CD14-positive monocyte (primary cell): ENCODE data around the gene RASIP1. TPM values are rescaled to one million over a fixed set of nuclear protein-coding genes. Genes with fewer than 3 reads are reported as not detected.
A peak's percentile ranks its signal among the peaks of the same experiment; 100 is the strongest.

Experiments
- DNase-seq, 3 donors: peaks; one replicate each; pipeline ENCODE4 v3.0.0-alpha.2; 2011 to 2022
- H2AFZ ChIP-seq: 2 replicates; pipeline ENCODE4 v1.6.0; 2012; ENCODE audit warnings: mild to moderate bottlenecking, low read depth, low read length, inconsistent platforms; ENCODE audit not compliant: insufficient read depth, poor library complexity, severe bottlenecking
- H3K27ac ChIP-seq, 2 donors: 1 replicate in 1 of 2; 2 replicates in 1 of 2; pipeline ENCODE4 v1.5.1; 2012 to 2013; ENCODE audit warnings: low read length in 2 of 2, control low read depth in 1 of 2, inconsistent platforms in 1 of 2, low read depth in 1 of 2, mild to moderate bottlenecking in 1 of 2
- H3K27me3 ChIP-seq, 2 donors: one replicate each; pipeline versions ENCODE4 v1.6.0 to v1.6.1; 2011 to 2013; ENCODE audit warnings: low read length in 2 of 2; ENCODE audit not compliant: control insufficient read depth in 2 of 2, insufficient read depth in 2 of 2
- H3K36me3 ChIP-seq, 2 donors: replicated peaks in 1 of 2; 1 replicate in 1 of 2; 2 replicates in 1 of 2; pipeline versions ENCODE4 v1.5.1 to v1.6.1; 2012 to 2013; ENCODE audit warnings: low read length in 2 of 2, control low read depth in 1 of 2, inconsistent platforms in 1 of 2, mild to moderate bottlenecking in 1 of 2; ENCODE audit not compliant: insufficient read depth in 2 of 2, control insufficient read depth in 1 of 2
- H3K4me1 ChIP-seq, 2 donors: 1 replicate in 1 of 2; 2 replicates in 1 of 2; pipeline versions ENCODE4 v1.5.1 to v1.6.1; 2012 to 2013; ENCODE audit warnings: low read length in 2 of 2, control low read depth in 1 of 2, inconsistent platforms in 1 of 2, mild to moderate bottlenecking in 1 of 2, moderate library complexity in 1 of 2; ENCODE audit not compliant: insufficient read depth in 2 of 2, control insufficient read depth in 1 of 2
- H3K4me2 ChIP-seq: replicated peaks from 2 replicates; pipeline ENCODE3; 2012; ENCODE audit warnings: low read length, moderate library complexity, mild to moderate bottlenecking; ENCODE audit not compliant: poor library complexity, severe bottlenecking; ENCODE audit errors: extremely low read depth
- H3K4me3 ChIP-seq, 3 experiments: fragments of 200-600 bp in 1 of 3; sonication (generic) in 1 of 3; replicated peaks in 1 of 3; 1 replicate in 2 of 3; 2 replicates in 1 of 3; pipeline ENCODE4 v1.5.1; 2011 to 2013; ENCODE audit warnings: low read length in 3 of 3, mild to moderate bottlenecking in 3 of 3, control low read depth in 2 of 3, low read depth in 2 of 3, inconsistent platforms in 1 of 3, moderate library complexity in 1 of 3
- H3K79me2 ChIP-seq: 2 replicates; pipeline ENCODE4 v1.6.0; 2012; ENCODE audit warnings: mild to moderate bottlenecking, control low read depth, inconsistent platforms, low read length, moderate library complexity; ENCODE audit not compliant: insufficient read depth
- H3K9ac ChIP-seq: 2 replicates; pipeline ENCODE4 v1.6.0; 2017; ENCODE audit warnings: low read length, mild to moderate bottlenecking; ENCODE audit not compliant: insufficient read depth, poor library complexity, severe bottlenecking
- H3K9me3 ChIP-seq, 2 donors: replicated peaks in 1 of 2; 1 replicate in 1 of 2; 2 replicates in 1 of 2; pipeline versions ENCODE4 v1.5.1 to v1.6.1; 2012 to 2013; ENCODE audit warnings: low read length in 2 of 2, control low read depth in 1 of 2; ENCODE audit not compliant: control insufficient read depth in 1 of 2, insufficient read depth in 1 of 2
- H4K20me1 ChIP-seq: 2 replicates; pipeline ENCODE4 v1.6.0; 2012; ENCODE audit warnings: mild to moderate bottlenecking, low read length, control low read depth, moderate library complexity; ENCODE audit not compliant: insufficient read depth
- H3K27ac Mint-ChIP-seq, 7 donors: one replicate each; pipeline ENCODE4 v1.8.0; 2020; ENCODE audit warnings: mild to moderate bottlenecking in 7 of 7, mixed read lengths in 7 of 7, moderate library complexity in 6 of 7, inconsistent platforms in 2 of 7
- H3K27me3 Mint-ChIP-seq, 3 donors: one replicate each; pipeline ENCODE4 v1.8.0; 2021 to 2022; ENCODE audit warnings: low read depth in 3 of 3, mild to moderate bottlenecking in 3 of 3, mixed read lengths in 3 of 3, moderate library complexity in 3 of 3, inconsistent platforms in 1 of 3
- H3K36me3 Mint-ChIP-seq, 2 donors: one replicate each; pipeline ENCODE4 v1.8.0; 2020; ENCODE audit warnings: mixed read lengths in 2 of 2, inconsistent platforms in 1 of 2, mild to moderate bottlenecking in 1 of 2
- H3K4me1 Mint-ChIP-seq: one replicate; pipeline ENCODE4 v1.8.0; 2020; ENCODE audit warnings: mild to moderate bottlenecking, mixed read lengths
- H3K4me3 Mint-ChIP-seq, 2 donors: one replicate each; pipeline ENCODE4 v1.8.0; 2020; ENCODE audit warnings: mild to moderate bottlenecking in 2 of 2, mixed read lengths in 2 of 2, moderate library complexity in 1 of 2
- H3K9me3 Mint-ChIP-seq, 7 donors: one replicate each; pipeline ENCODE4 v1.8.0; 2020 to 2022; ENCODE audit warnings: mixed read lengths in 7 of 7, mild to moderate bottlenecking in 6 of 7, moderate library complexity in 6 of 7, inconsistent platforms in 2 of 7
- WGBS: methylation state at CpG from one replicate; pipeline ENCODE4 v1.1.5; 2013; ENCODE audit warnings: missing lambda C conversion rate; ENCODE audit not compliant: insufficient coverage; 5-methylcytosine and 5-hydroxymethylcytosine counted together
- intact Hi-C, 2 donors: fragments of 100-400 bp; cut with micrococcal nuclease; formaldehyde crosslinking; loops; one replicate each; pipeline versions ENCODE4 v1.15.0 to v1.15.1; 2023
- polyA plus RNA-seq, 3 donors: library from polyadenylated mRNA; depleted of rRNA in 1 of 3; unstranded in 2 of 3; stranded (reverse) in 1 of 3; fragments of 300-500 nt in 2 of 3; fragments of >200 nt in 1 of 3; fragmentation: Illumina TruSeq in 2 of 3; gene quantifications; 1 replicate in 2 of 3; 2 replicates in 1 of 3; pipeline ENCODE4 v1.2.3, GENCODE V29; 2012 to 2021
- TF ChIP-seq, protein P1 (sequence below): fragments of 200-600 bp; IDR thresholded peaks from one replicate; pipeline ENCODE4 v1.8.0; 2022; ENCODE audit warnings: antibody characterized with exemption, mild to moderate bottlenecking

The RASIP1 gene
- polyA plus RNA-seq, 3 donors = 1.2 TPM; not detected in 2

DNA sequence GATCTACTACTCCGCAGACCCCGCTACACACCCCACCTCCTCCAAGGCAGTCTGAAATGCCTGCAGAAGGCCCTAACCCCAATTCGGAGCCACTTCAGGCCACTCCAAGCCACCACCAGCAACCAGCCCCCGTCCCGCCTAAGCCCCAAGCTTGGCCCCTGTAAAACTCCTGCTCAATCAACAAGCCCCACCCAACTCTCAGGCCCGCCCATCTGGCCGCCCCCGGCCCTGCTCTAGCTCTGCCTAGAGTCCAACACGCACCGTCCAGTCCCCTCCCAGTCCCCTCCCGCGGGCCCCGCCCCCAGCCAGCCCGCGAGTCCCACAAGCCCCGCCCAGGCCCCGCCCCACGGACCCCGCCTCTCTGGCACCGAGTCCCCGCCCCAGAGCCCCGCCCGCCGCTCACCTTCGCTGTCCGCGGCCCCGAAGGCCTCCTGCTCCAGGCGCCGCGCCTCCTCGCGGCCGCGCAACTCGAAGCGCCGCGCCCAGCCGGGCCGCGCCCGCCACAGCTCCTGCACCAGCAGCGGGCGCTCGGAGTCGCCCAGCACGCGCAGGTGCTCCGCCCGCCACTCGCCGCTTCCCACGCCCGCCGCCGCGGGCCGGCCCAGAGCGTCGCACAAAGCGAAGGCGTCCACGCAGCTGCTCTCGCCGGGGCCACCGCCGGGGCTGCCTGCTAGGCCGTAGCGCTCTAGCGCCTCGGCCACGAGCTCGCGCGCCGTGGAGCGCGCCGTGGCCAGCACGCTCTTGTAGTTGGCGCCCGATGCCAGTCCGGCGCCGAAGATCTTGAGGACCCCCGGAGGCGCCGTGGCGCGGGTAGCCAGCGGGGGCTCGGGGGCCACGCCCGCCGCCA lies 1.6 kb downstream of the RASIP1 start:
- peaks cover 2 to 22% (median 10%) of the 10 kb centered on the region in 7 donors for H3K9me3 Mint-ChIP-seq
- WGBS = 2% methylated on average over 91 of the region's 96 CpGs
- no peaks in the 10 kb centered on the region for H3K36me3 Mint-ChIP-seq
- H3K4me3 Mint-ChIP-seq = peak overlapping the region; percentile 60 to 76
- Histone ChIP-seq H3K4me3 (peak overlapping the region in 1 of 3 experiments; percentile 61), H3K27me3 (peaks cover 14 to 24% of the 10 kb centered on the region in 2 donors), H3K9ac (peak overlapping the region; percentile 15), H3K4me2 (peak overlapping the region; percentile 74), H3K36me3 (no peaks in the 10 kb centered on the region), H4K20me1 (no peaks in the 10 kb centered on the region), H3K9me3 (peaks cover 6 to 10% of the 10 kb centered on the region in 2 donors), H2AFZ (peak overlapping the region; percentile 63), H3K27ac (no peak overlapping the region), H3K79me2 (no peaks in the 10 kb centered on the region), H3K4me1 (peaks cover 13 to 27% of the 10 kb centered on the region in 2 donors)
- peaks cover 16% of the 10 kb centered on the region for H3K4me1 Mint-ChIP-seq
- H3K27ac Mint-ChIP-seq = peak overlapping the region in 2 of 7 donors; percentile 50 to 85
- TF ChIP-seq, protein P1, sequence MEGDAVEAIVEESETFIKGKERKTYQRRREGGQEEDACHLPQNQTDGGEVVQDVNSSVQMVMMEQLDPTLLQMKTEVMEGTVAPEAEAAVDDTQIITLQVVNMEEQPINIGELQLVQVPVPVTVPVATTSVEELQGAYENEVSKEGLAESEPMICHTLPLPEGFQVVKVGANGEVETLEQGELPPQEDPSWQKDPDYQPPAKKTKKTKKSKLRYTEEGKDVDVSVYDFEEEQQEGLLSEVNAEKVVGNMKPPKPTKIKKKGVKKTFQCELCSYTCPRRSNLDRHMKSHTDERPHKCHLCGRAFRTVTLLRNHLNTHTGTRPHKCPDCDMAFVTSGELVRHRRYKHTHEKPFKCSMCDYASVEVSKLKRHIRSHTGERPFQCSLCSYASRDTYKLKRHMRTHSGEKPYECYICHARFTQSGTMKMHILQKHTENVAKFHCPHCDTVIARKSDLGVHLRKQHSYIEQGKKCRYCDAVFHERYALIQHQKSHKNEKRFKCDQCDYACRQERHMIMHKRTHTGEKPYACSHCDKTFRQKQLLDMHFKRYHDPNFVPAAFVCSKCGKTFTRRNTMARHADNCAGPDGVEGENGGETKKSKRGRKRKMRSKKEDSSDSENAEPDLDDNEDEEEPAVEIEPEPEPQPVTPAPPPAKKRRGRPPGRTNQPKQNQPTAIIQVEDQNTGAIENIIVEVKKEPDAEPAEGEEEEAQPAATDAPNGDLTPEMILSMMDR = peak; percentile 53
- intact Hi-C loops = no loop called here
- DNase-seq = peak; percentile 50 to 77 (median 60)
- H3K27me3 Mint-ChIP-seq = peaks cover 31 to 52% (median 36%) of the 10 kb centered on the region in 3 donors

DNA sequence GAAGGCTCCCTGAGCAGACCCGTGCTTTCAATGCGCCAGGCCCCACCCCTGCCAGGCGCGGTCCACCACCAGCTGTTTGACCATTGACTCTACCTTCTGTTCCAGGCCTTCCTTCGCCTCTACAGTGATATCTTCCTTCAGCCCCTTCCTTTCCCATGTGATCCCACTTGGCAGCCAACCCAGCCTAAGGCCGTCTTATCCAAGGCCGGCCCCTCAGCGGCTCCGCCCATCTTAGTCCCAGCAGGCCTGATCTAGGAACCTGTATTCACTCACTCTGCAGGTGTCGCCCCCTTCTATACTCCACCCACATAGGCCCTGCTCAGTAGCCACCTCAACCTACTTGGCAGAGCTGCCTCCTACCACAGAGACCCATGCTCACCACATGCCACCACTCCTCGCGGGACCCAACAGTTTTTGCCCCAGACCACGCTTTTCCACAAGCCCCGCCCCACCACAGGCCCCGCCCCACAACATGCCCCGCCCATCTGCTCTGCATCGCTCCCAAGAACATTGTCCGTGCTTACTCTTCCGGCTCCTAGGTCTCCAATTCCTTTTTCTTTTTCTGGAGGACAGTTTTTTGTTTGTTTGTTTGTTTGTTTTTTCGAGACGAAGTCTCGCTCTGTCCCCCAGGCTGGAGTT lies 2.9 kb downstream of the RASIP1 start:
- H3K9me3 Mint-ChIP-seq = peaks cover 2 to 22% (median 11%) of the 10 kb centered on the region in 7 donors
- intact Hi-C loops = no loop called here
- H3K9ac ChIP-seq = no peak overlapping the region
- peaks cover 14 to 24% of the 10 kb centered on the region in 2 donors for H3K27me3 ChIP-seq
- H3K36me3 Mint-ChIP-seq = no peaks in the 10 kb centered on the region
- H3K4me3 Mint-ChIP-seq = no peak overlapping the region
- no peak for DNase-seq
- H4K20me1 ChIP-seq = no peaks in the 10 kb centered on the region
- peak overlapping the region in 1 of 7 donors; percentile 54 for H3K27ac Mint-ChIP-seq
- no peak overlapping the region for H3K27ac ChIP-seq
- peaks cover 16% of the 10 kb centered on the region for H3K4me1 Mint-ChIP-seq
- no peaks in the 10 kb centered on the region for H3K36me3 ChIP-seq
- peaks cover 13 to 27% of the 10 kb centered on the region in 2 donors for H3K4me1 ChIP-seq
- WGBS = 77% methylated on average over 14 of the region's 22 CpGs
- H3K79me2 ChIP-seq = no peaks in the 10 kb centered on the region
- H3K4me2 ChIP-seq = no peak overlapping the region
- H3K9me3 ChIP-seq = peaks cover 6 to 10% of the 10 kb centered on the region in 2 donors
- no peak overlapping the region for H2AFZ ChIP-seq
- TF ChIP-seq, protein P1 = no peak
- peaks cover 26 to 48% (median 36%) of the 10 kb centered on the region in 3 donors for H3K27me3 Mint-ChIP-seq
- no peak overlapping the region for H3K4me3 ChIP-seq
